T-cell (primary cell): ENCODE measurements around the gene NDUFS2. TPM values are rescaled to one million over a fixed set of nuclear protein-coding genes. Genes with fewer than 3 reads are reported as not detected.

Experiments used
- ATAC-seq, 4 experiments: fragments of 200-7000 bp in 3 of 4; fragments of 150-1000 bp in 1 of 4; cut with Tn5 transposase; replicated peaks in 1 of 4; 1 replicate in 3 of 4; 2 replicates in 1 of 4; pipeline ENCODE4 v1.10.0; 2021; ENCODE audit warnings: moderate library complexity in 3 of 4, mild to moderate bottlenecking in 2 of 4, moderate number of reproducible peaks in 1 of 4
- CTCF ChIA-PET, 2 donors: fragments of 300-600 bp; sonication (Branson Sonifier 250); formaldehyde crosslinking; loops; one replicate each; lab custom pipeline; 2022; ENCODE audit warnings: antibody characterized with exemption in 2 of 2; lab: Charles Lee
- POLR2A ChIA-PET, 2 donors: fragments of 300-600 bp; sonication (Branson Sonifier 250); formaldehyde crosslinking; loops; one replicate each; lab custom pipeline; 2022; ENCODE audit warnings: antibody characterized with exemption in 2 of 2; lab: Charles Lee
- DNase-seq, 35 experiments: peaks; one replicate each; pipeline versions ENCODE4 v3.0.0 to v3.0.0-alpha.2; 2013 to 2023
- H3K27ac ChIP-seq: one replicate; pipeline ENCODE4 v1.5.1; 2013; ENCODE audit warnings: low read length
- H3K27me3 ChIP-seq, 2 experiments: replicated peaks in 1 of 2; 1 replicate in 1 of 2; 2 replicates in 1 of 2; pipeline versions ENCODE4 v1.6.1 to v1.7.0; 2013; ENCODE audit warnings: low read length in 1 of 2, mixed read lengths in 1 of 2; ENCODE audit not compliant: control insufficient read depth in 2 of 2, insufficient read depth in 2 of 2; ENCODE audit errors: extremely low read depth in 1 of 2
- H3K36me3 ChIP-seq, 2 donors: 1 replicate in 1 of 2; 2 replicates in 1 of 2; pipeline versions ENCODE4 v1.6.1 to v1.7.0; 2013; ENCODE audit warnings: low read length in 1 of 2; ENCODE audit not compliant: control insufficient read depth in 2 of 2, insufficient read depth in 1 of 2; ENCODE audit errors: extremely low read depth in 1 of 2
- H3K4me1 ChIP-seq, 2 experiments: 1 replicate in 1 of 2; 2 replicates in 1 of 2; pipeline versions ENCODE4 v1.6.1 to v1.7.0; 2013; ENCODE audit warnings: low read length in 2 of 2, mixed read lengths in 1 of 2; ENCODE audit not compliant: insufficient read depth in 2 of 2, control insufficient read depth in 1 of 2; ENCODE audit errors: extremely low read depth in 1 of 2
- H3K4me3 ChIP-seq, 2 donors: 1 replicate in 1 of 2; 2 replicates in 1 of 2; pipeline versions ENCODE4 v1.5.1 to v1.7.0; 2013; ENCODE audit warnings: mild to moderate bottlenecking in 2 of 2, low read length in 1 of 2, moderate library complexity in 1 of 2; ENCODE audit not compliant: control insufficient read depth in 1 of 2; ENCODE audit errors: extremely low read depth in 1 of 2
- H3K9me3 ChIP-seq: 2 replicates; pipeline ENCODE4 v1.7.0; 2013
- H3K27ac Mint-ChIP-seq, 2 donors: one replicate each; pipeline ENCODE4 v1.8.0; 2020 to 2021; ENCODE audit warnings: mild to moderate bottlenecking in 2 of 2, mixed read lengths in 2 of 2
- H3K27me3 Mint-ChIP-seq, 2 donors: one replicate each; pipeline ENCODE4 v1.8.0; 2021 to 2022; ENCODE audit warnings: mixed read lengths in 2 of 2
- H3K36me3 Mint-ChIP-seq: one replicate; pipeline ENCODE4 v1.8.0; 2021; ENCODE audit warnings: mixed read lengths
- H3K4me1 Mint-ChIP-seq, 3 donors: one replicate each; pipeline ENCODE4 v1.8.0; 2020 to 2022; ENCODE audit warnings: mixed read lengths in 3 of 3, mild to moderate bottlenecking in 1 of 3
- H3K4me3 Mint-ChIP-seq, 3 donors: one replicate each; pipeline ENCODE4 v1.8.0; 2020 to 2022; ENCODE audit warnings: mild to moderate bottlenecking in 3 of 3, mixed read lengths in 3 of 3, moderate library complexity in 3 of 3
- H3K9me3 Mint-ChIP-seq, 3 donors: one replicate each; pipeline ENCODE4 v1.8.0; 2020 to 2022; ENCODE audit warnings: mixed read lengths in 3 of 3
- WGBS: methylation state at CpG from one replicate; pipeline ENCODE4 v1.1.5; 2013; ENCODE audit warnings: missing lambda C conversion rate; ENCODE audit not compliant: insufficient coverage; 5-methylcytosine and 5-hydroxymethylcytosine counted together
- total RNA-seq, 35 experiments: library from RNA in 6 of 35; stranded (reverse) in 6 of 35; fragments of 120-200 nt in 1 of 35; gene quantifications; one replicate each; pipeline versions ENCODE4 v1.2.1 to v1.2.4 and lab custom pipeline; 2013 to 2026

Gene NDUFS2
- total RNA-seq, 5 donors from 2014 or later (not counting 1 experiment from before 2014, with no cell fraction given): 57.3 to 92.2 (median 88.2) TPM

DNA sequence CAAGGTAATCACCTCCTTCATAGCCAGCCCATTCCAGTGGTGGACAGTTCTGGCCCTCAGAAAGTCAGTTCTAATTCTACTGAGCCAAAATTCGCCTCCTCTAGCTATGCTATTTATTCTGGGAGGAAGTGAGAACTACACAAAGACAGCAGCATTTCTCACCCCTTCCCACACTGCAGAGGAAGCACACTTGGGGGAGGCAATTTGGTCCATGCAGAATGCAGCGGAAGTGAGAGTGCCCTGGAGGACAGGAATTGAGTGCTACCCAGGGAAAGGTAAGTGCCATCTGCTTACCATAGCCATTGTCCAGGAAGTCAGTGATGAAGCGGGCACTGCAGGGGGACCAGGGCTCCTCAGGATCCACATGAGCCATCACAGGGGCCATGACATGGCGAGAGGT lies 7.0 kb upstream of the NDUFS2 start:
- peak overlapping the region; percentile 10 for H3K27ac ChIP-seq
- POLR2A ChIA-PET: interaction anchor here in 1 of 2 donors (0.5 kb wide), 1 partner anchor 12 kb away, joined by 3 read pairs; no protein-coding TSS in a partner anchor

DNA sequence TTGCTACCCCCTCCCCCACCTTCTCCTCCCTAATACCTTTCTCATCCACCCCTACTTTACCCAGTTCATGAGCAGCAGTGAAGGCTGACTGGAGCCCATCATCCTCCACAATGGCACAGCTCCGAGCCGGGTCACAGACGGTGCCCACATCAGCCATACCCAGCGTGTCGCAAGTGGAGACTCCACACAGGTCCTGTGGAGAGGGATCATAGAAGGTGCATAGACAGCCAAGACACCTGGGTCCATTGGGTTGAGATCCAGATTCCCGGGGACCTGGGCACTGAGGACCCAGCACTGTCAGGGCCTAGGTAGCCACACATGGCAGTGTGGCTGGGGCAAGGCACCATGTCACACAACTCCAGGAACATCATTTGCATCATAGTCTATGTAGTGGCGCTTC lies 6.1 kb upstream of the NDUFS2 start:
- CTCF ChIA-PET: no interaction called here
- Mint-ChIP-seq H3K4me3 (no peak overlapping the region), H3K9me3 (no peaks in the 10 kb centered on the region), H3K27me3 (no peaks in the 10 kb centered on the region), H3K36me3 (no peaks in the 10 kb centered on the region), H3K27ac (no peak overlapping the region), H3K4me1 (peaks cover 46 to 53% (median 53%) of the 10 kb centered on the region in 3 donors)
- no peaks in the 10 kb centered on the region for H3K9me3 ChIP-seq
- DNase-seq (no peak), ATAC-seq (no peak)
- no peak overlapping the region for H3K4me3 ChIP-seq
- no peaks in the 10 kb centered on the region for H3K27me3 ChIP-seq
- POLR2A ChIA-PET: no interaction called here
- peaks cover 20 to 69% of the 10 kb centered on the region in 2 experiments for H3K4me1 ChIP-seq
- H3K36me3 ChIP-seq: no peaks in the 10 kb centered on the region
- WGBS: 100% methylated on average over 3 of the region's 7 CpGs
- H3K27ac ChIP-seq: no peak overlapping the region

More for the DNA sequence above, 7.0 kb upstream of the NDUFS2 start:
- Mint-ChIP-seq H3K27me3 (no peaks in the 10 kb centered on the region), H3K4me1 (peaks cover 38 to 47% (median 43%) of the 10 kb centered on the region in 3 donors), H3K9me3 (no peaks in the 10 kb centered on the region), H3K36me3 (no peaks in the 10 kb centered on the region), H3K27ac (peak overlapping the region; percentile 86 to 87), H3K4me3 (peak overlapping the region in 1 of 3 donors; percentile 45)
- CTCF ChIA-PET: interaction anchor here in 1 of 2 donors (1.3 kb wide), 1 partner anchor 30 kb away, joined by 5 read pairs; the partner anchor contains the start of gene TOMM40L
- 67% methylated on average over 2 of the region's 4 CpGs for WGBS
- H3K36me3 ChIP-seq: no peaks in the 10 kb centered on the region
- ATAC-seq (peak in 2 of 4 experiments; percentile 27 to 30), DNase-seq (no peak)
- no peaks in the 10 kb centered on the region for H3K27me3 ChIP-seq
- H3K4me3 ChIP-seq: no peak overlapping the region
- H3K9me3 ChIP-seq: no peaks in the 10 kb centered on the region
- H3K4me1 ChIP-seq: peaks cover 16 to 66% of the 10 kb centered on the region in 2 experiments

DNA sequence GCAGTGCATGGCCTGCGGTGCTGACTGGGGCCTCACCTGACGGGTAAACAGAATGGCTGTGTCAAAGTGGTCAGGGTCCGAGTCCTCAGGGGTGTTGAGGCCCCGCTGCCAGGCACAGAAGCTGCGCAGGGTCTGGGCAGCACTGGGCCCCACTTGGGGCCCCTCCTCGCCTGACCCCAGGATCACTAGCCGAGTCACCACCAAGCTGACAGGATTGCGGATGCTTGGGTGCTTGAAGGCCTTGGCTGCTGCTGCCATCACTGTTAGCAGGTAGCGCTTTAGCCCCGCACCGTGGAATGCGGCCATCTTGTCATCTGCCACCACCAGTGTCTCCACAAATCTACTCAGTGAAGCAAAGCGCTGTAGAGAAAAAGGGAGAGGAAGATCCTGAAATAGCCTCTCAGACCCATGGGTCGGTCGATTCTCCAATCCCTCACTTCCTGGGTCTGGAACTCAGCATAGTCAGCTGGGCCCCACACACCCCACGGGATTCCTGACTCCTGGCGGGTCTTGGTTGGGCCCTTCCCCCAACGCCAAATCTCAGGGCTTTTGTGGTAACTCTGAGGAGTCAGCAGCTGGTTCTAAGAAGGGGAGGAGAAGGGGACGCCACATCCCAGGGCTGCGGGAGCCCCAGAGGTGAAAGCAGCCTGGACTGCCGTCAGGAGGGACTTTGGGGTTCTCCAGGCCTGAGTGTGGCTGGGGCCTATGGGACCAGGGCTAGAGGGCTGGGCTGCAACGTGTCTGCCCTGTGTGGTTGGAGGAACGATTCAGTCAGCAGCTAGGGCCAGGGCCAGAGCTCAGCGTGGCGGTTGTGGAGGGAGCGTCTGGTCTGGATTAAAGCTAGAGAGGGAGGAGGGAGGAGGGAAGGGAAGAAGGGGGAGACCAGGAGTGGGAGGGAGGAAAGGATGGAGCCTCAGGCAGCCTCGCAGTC lies 5.4 kb upstream of the NDUFS2 start:
- Mint-ChIP-seq H3K9me3 (no peaks in the 10 kb centered on the region), H3K36me3 (no peaks in the 10 kb centered on the region), H3K27me3 (no peaks in the 10 kb centered on the region), H3K4me3 (no peak overlapping the region), H3K27ac (no peak overlapping the region), H3K4me1 (peaks cover 51 to 58% (median 57%) of the 10 kb centered on the region in 3 donors)
- ATAC-seq: no peak
- Histone ChIP-seq H3K9me3 (no peaks in the 10 kb centered on the region), H3K27me3 (no peaks in the 10 kb centered on the region), H3K36me3 (no peaks in the 10 kb centered on the region), H3K4me3 (no peak overlapping the region), H3K4me1 (peaks cover 25 to 76% of the 10 kb centered on the region in 2 experiments), H3K27ac (no peak overlapping the region)
- CTCF ChIA-PET: interaction anchor here in 1 of 2 donors (0.7 kb wide), 1 partner anchor 177 kb away, joined by 4 read pairs; no protein-coding TSS in a partner anchor
- 93% methylated on average over 16 of the region's 27 CpGs for WGBS
- POLR2A ChIA-PET: no interaction called here
- no peak for DNase-seq

DNA sequence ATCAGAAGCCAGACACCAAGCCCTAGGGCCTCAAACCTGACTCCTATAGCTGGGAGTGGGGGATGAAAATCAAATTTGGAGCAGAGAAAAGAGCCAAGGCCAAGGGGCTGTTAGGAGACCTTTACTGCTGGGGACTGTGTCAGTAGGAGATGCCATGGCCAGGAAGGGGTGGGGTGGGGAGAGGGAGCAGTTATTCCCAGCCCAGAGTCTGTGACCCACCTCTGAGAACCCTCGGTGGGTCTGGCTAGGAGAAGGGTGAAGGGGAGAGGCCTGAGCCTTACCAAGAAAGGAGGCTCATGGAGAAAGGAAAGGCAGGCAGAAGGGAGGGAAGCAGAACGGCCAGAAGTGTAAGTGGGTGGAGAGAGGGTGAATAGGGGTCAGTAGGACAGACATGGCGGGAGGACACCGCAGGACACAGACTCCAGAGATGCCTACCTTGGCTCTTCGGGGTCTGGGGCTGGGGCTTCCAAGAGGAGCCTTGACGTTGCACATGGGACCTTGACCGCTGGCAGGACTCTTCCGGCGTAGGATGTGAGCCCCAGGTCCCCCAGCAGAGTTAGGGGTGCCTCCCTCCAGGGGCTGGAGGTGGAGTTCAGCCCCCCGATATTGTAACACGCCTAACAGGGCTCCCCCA lies 4.5 kb upstream of the NDUFS2 start:
- H3K27ac ChIP-seq: no peak overlapping the region
- DNase-seq (no peak), ATAC-seq (no peak)
- H3K4me3 Mint-ChIP-seq: no peak overlapping the region
- H3K27me3 Mint-ChIP-seq: no peaks in the 10 kb centered on the region
- no peaks in the 10 kb centered on the region for H3K9me3 Mint-ChIP-seq
- H3K36me3 ChIP-seq: no peaks in the 10 kb centered on the region
- POLR2A ChIA-PET: no interaction called here
- WGBS: 95% methylated on average over 9 of the region's 11 CpGs
- peaks cover 24 to 74% of the 10 kb centered on the region in 2 experiments for H3K4me1 ChIP-seq
- H3K4me3 ChIP-seq: no peak overlapping the region
- H3K36me3 Mint-ChIP-seq: no peaks in the 10 kb centered on the region
- H3K27ac Mint-ChIP-seq: no peak overlapping the region
- no peaks in the 10 kb centered on the region for H3K27me3 ChIP-seq
- no peaks in the 10 kb centered on the region for H3K9me3 ChIP-seq
- peaks cover 49 to 56% (median 51%) of the 10 kb centered on the region in 3 donors for H3K4me1 Mint-ChIP-seq
- CTCF ChIA-PET: interaction anchor here in 1 of 2 donors (0.6 to 1.6 kb wide), 2 partner anchors 28 to 109 kb away, joined by 5 to 8 read pairs; partner anchors contain the start of gene TOMM40L

DNA sequence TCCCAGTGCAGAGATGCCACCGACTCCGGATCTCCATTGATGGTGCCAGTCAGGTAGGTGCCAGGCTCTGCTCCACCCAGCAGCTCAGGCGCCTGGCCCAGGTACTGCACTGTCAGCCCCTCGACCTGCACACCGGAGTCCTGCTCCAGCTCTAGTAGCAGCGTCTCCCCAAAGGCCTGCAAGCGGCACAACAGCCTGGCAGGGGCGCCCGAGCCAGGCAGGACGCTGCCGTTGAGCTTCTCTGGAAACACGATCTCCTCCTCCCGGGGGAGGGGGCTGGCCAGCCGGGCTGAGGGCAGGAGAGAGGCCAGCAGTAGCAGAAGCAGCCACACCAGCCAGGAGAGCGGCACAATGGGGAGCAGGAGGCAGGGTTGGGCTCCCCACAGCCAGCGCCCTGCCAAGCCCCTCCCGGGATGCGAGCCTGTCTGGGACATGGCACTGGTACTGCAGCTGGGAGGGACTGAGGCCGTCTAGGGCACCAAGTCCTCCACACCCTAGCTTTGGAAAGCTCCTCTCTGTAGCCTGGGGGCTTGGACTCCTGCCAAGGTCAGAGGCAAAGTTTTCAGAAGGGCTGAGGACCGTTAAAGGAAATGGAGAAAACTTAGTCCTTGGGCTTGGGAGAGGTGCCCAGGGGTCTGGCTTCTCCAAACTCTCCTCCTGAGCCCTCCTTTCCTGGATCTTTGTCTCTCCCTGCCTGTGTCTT lies 3.8 kb upstream of the NDUFS2 start:
- Mint-ChIP-seq H3K9me3 (no peaks in the 10 kb centered on the region), H3K27ac (no peak overlapping the region), H3K27me3 (no peaks in the 10 kb centered on the region), H3K4me3 (no peak overlapping the region), H3K36me3 (no peaks in the 10 kb centered on the region), H3K4me1 (peaks cover 47 to 55% (median 48%) of the 10 kb centered on the region in 3 donors)
- WGBS: 85% methylated on average over 13 of the region's 20 CpGs
- CTCF ChIA-PET: interaction anchor here (0.7 to 1.6 kb wide), 3 partner anchors 27 to 218 kb away, joined by 3 to 5 read pairs (median 3); partner anchors contain the start of gene TOMM40L (in 1 of the 2)
- Histone ChIP-seq H3K4me3 (no peak overlapping the region), H3K27ac (no peak overlapping the region), H3K27me3 (no peaks in the 10 kb centered on the region), H3K4me1 (peaks cover 24 to 74% of the 10 kb centered on the region in 2 experiments), H3K36me3 (no peaks in the 10 kb centered on the region), H3K9me3 (no peaks in the 10 kb centered on the region)
- ATAC-seq: no peak
- POLR2A ChIA-PET: no interaction called here
- DNase-seq: no peak
